ENCODE measurements around the gene ALDOB.

ALDOB gene

GRCh38 chr9:101435601-101436079, at the start of gene ALDOB:
ALDOB (minus strand) TSS chr9:101435774; CDS start chr9:101430887, 4,887 bp downstream.
- no peak for DNase-seq

GRCh38 chr9:101484046-101484445, 48.5 kb upstream of the ALDOB start:
- no peak for DNase-seq

- DNase-seq: no peak
Measured at GRCh38 chr9:101481261-101481660, 45.7 kb upstream of the ALDOB start.

- DNase-seq: no peak
Measured at GRCh38 chr9:101480386-101480785, 44.8 kb upstream of the ALDOB start.

GRCh38 chr9:101479338-101480030, 43.9 kb upstream of the ALDOB start:
- no peak for DNase-seq

GRCh38 chr9:101478906-101479305, 43.3 kb upstream of the ALDOB start:
- no peak for DNase-seq

- DNase-seq: no peak
Measured at GRCh38 chr9:101478444-101478843, 42.9 kb upstream of the ALDOB start.

GRCh38 chr9:101477736-101478135, 42.2 kb upstream of the ALDOB start:
- no peak for DNase-seq

GRCh38 chr9:101477214-101477613, 41.6 kb upstream of the ALDOB start:
- DNase-seq: no peak

GRCh38 chr9:101476576-101477208, 41.1 kb upstream of the ALDOB start:
- no peak for DNase-seq

GRCh38 chr9:101472891-101473290, 37.3 kb upstream of the ALDOB start:
- DNase-seq: no peak

- no peak for DNase-seq
Measured at GRCh38 chr9:101470929-101471328, 35.4 kb upstream of the ALDOB start.

- no peak for DNase-seq
Measured at GRCh38 chr9:101470021-101470420, 34.4 kb upstream of the ALDOB start.

GRCh38 chr9:101469026-101469425, 33.5 kb upstream of the ALDOB start:
- DNase-seq: no peak

- DNase-seq: no peak
Measured at GRCh38 chr9:101468116-101468515, 32.5 kb upstream of the ALDOB start.

GRCh38 chr9:101467690-101468089, 32.1 kb upstream of the ALDOB start:
- DNase-seq: no peak

GRCh38 chr9:101466863-101467262, 31.3 kb upstream of the ALDOB start:
- no peak for DNase-seq

- no peak for DNase-seq
Measured at GRCh38 chr9:101465326-101465915, 29.8 kb upstream of the ALDOB start.

- no peak for DNase-seq
Measured at GRCh38 chr9:101463397-101463796, 27.8 kb upstream of the ALDOB start.

- DNase-seq: no peak
Measured at GRCh38 chr9:101462558-101462957, 27.0 kb upstream of the ALDOB start.

GRCh38 chr9:101460965-101461364, 25.4 kb upstream of the ALDOB start:
- DNase-seq: no peak

GRCh38 chr9:101458963-101459631, 23.5 kb upstream of the ALDOB start:
- DNase-seq: peak; percentile 76

- DNase-seq: no peak
Measured at GRCh38 chr9:101457003-101457402, 21.4 kb upstream of the ALDOB start.
